GM12892 (cell line): Measurements from ENCODE around the gene PRM1.

Source experiments
- POLR2A ChIP-seq: IDR thresholded peaks from 2 replicates; pipeline ENCODE4 v1.6.1; 2011; ENCODE audit warnings: low read depth, low read length, control low read depth
- POLR2AphosphoS5 ChIP-seq: IDR thresholded peaks from 2 replicates; pipeline ENCODE4 v1.6.1; 2011; ENCODE audit warnings: low read depth, low read length, control low read depth

DNA sequence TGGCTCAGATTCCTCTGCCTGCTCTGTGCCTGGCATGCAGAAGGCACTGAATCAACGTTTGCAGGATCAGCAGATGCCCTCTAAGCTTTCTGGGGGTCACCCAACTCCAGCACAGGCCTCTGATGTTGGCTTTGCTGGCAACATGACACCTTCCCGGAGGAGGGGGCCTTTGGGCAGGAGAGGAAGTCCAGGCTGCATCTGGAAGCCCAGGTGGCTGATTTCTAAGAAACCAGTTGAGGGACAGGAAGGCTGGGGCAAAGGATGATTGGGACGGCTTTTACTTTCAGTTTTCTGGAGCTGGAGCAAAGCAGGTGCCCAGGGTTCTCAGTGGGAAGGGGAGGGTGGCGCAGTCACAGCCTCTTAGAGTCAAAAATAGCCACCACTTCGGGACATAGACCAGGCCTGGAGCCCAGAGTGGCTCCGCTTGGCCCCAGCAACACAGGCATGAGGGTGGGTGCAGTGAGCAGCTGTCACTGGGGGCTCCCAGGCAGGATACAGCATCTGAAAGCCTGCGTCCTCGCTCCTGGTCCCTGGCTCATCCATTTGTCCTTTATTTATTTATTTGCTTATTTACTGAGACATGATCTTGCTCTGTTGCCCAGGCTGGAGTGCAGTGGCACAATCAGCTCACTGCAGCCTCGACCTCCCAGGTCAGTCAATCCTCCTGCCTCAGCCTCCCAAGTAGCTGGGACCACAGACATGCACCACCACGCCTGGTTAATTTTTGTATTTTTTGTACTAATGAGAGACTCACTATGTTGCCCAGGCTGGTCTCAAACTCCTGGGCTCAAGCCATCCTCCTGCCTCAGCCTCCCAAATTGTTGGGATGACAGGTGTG, 40.3 kb downstream of the PRM1 start:
- TF ChIP-seq POLR2A (no peak), POLR2AphosphoS5 (no peak)
